ENCODE results near the gene FKBP10.
"Not testable (repeated sequence)": the region's sequence is repeated elsewhere in the genome, so short reads cannot be mapped to it uniquely, and the experiment has no call there.

FKBP10 gene

GRCh38 chr17:41772218-41772585 is 40.6 kb upstream of the FKBP10 start:
- peaks cover 0 to 54% (median 47%) of the 10 kb centered on the region in 5 donors for H3K36me3 ChIP-seq (ENCODE audit: control insufficient read depth in 5 of 5, insufficient read depth in 5 of 5, low read length in 5 of 5)
- no peaks in the 10 kb centered on the region for H3K27me3 ChIP-seq (ENCODE audit: control insufficient read depth in 5 of 5, insufficient read depth in 4 of 5, low read length in 5 of 5)
- peaks cover 8 to 45% (median 29%) of the 10 kb centered on the region in 5 donors for H3K4me1 ChIP-seq (ENCODE audit: control insufficient read depth in 5 of 5, insufficient read depth in 5 of 5, low read length in 5 of 5)
- peak overlapping the region in 1 of 5 donors; percentile 35 for H3K9ac ChIP-seq (ENCODE audit: low read length in 5 of 5)
- H3K27ac ChIP-seq (ENCODE audit: low read depth, low read length) = no peak overlapping the region
- H3K9me3 ChIP-seq (ENCODE audit: control insufficient read depth in 5 of 5, low read length in 5 of 5) = no peaks in the 10 kb centered on the region
- H3K4me3 ChIP-seq (ENCODE audit: low read depth in 1 of 5, low read length in 5 of 5) = no peak overlapping the region

GRCh38 chr17:41772586-41773189 is 40.1 kb upstream of the FKBP10 start:
- H3K27ac ChIP-seq (ENCODE audit: low read depth, low read length) = no peak overlapping the region
- H3K9ac ChIP-seq (ENCODE audit: low read length in 5 of 5) = no peak overlapping the region
- H3K9me3 ChIP-seq (ENCODE audit: control insufficient read depth in 5 of 5, low read length in 5 of 5) = no peaks in the 10 kb centered on the region
- H3K36me3 ChIP-seq (ENCODE audit: control insufficient read depth in 5 of 5, insufficient read depth in 5 of 5, low read length in 5 of 5) = peaks cover 0 to 50% (median 42%) of the 10 kb centered on the region in 5 donors
- no peaks in the 10 kb centered on the region for H3K27me3 ChIP-seq (ENCODE audit: control insufficient read depth in 5 of 5, insufficient read depth in 4 of 5, low read length in 5 of 5)
- peaks cover 10 to 49% (median 34%) of the 10 kb centered on the region in 5 donors for H3K4me1 ChIP-seq (ENCODE audit: control insufficient read depth in 5 of 5, insufficient read depth in 5 of 5, low read length in 5 of 5)
- H3K4me3 ChIP-seq (ENCODE audit: low read depth in 1 of 5, low read length in 5 of 5) = no peak overlapping the region

- Histone ChIP-seq H3K36me3 (ENCODE audit: control insufficient read depth in 5 of 5, insufficient read depth in 5 of 5, low read length in 5 of 5) (peaks cover 0 to 46% (median 39%) of the 10 kb centered on the region in 5 donors), H3K27ac (ENCODE audit: low read depth, low read length) (no peak overlapping the region), H3K4me3 (ENCODE audit: low read depth in 1 of 5, low read length in 5 of 5) (no peak overlapping the region), H3K9me3 (ENCODE audit: control insufficient read depth in 5 of 5, low read length in 5 of 5) (no peaks in the 10 kb centered on the region), H3K4me1 (ENCODE audit: control insufficient read depth in 5 of 5, insufficient read depth in 5 of 5, low read length in 5 of 5) (peaks cover 13 to 54% (median 39%) of the 10 kb centered on the region in 5 donors), H3K27me3 (ENCODE audit: control insufficient read depth in 5 of 5, insufficient read depth in 4 of 5, low read length in 5 of 5) (no peaks in the 10 kb centered on the region), H3K9ac (ENCODE audit: low read length in 5 of 5) (no peak overlapping the region)
These were observed 39.6 kb upstream of the FKBP10 start for GRCh38 chr17:41773190-41773588.

GRCh38 chr17:41773731-41774193 is 39.0 kb upstream of the FKBP10 start:
- peaks cover 0 to 40% (median 35%) of the 10 kb centered on the region in 5 donors for H3K36me3 ChIP-seq (ENCODE audit: control insufficient read depth in 5 of 5, insufficient read depth in 5 of 5, low read length in 5 of 5)

GRCh38 chr17:41775394-41776226 is 37.2 kb upstream of the FKBP10 start:
- Histone ChIP-seq H3K27ac (ENCODE audit: low read depth, low read length) (no peak overlapping the region), H3K27me3 (ENCODE audit: control insufficient read depth in 5 of 5, insufficient read depth in 4 of 5, low read length in 5 of 5) (no peaks in the 10 kb centered on the region), H3K4me3 (ENCODE audit: low read depth in 1 of 5, low read length in 5 of 5) (no peak overlapping the region), H3K4me1 (ENCODE audit: control insufficient read depth in 5 of 5, insufficient read depth in 5 of 5, low read length in 5 of 5) (peaks cover 13 to 63% (median 47%) of the 10 kb centered on the region in 5 donors), H3K9me3 (ENCODE audit: control insufficient read depth in 5 of 5, low read length in 5 of 5) (no peaks in the 10 kb centered on the region), H3K36me3 (ENCODE audit: control insufficient read depth in 5 of 5, insufficient read depth in 5 of 5, low read length in 5 of 5) (peaks cover 0 to 22% (median 16%) of the 10 kb centered on the region in 5 donors), H3K9ac (ENCODE audit: low read length in 5 of 5) (no peak overlapping the region)

More at GRCh38 chr17:41773731-41774193, 39.0 kb upstream of the FKBP10 start:
- H3K9ac ChIP-seq (ENCODE audit: low read length in 5 of 5) = peak overlapping the region in 1 of 5 donors; percentile 30
- H3K9me3 ChIP-seq (ENCODE audit: control insufficient read depth in 5 of 5, low read length in 5 of 5) = no peaks in the 10 kb centered on the region
- no peak overlapping the region for H3K27ac ChIP-seq (ENCODE audit: low read depth, low read length)
- H3K4me1 ChIP-seq (ENCODE audit: control insufficient read depth in 5 of 5, insufficient read depth in 5 of 5, low read length in 5 of 5) = peaks cover 13 to 54% (median 42%) of the 10 kb centered on the region in 5 donors
- no peaks in the 10 kb centered on the region for H3K27me3 ChIP-seq (ENCODE audit: control insufficient read depth in 5 of 5, insufficient read depth in 4 of 5, low read length in 5 of 5)
- H3K4me3 ChIP-seq (ENCODE audit: low read depth in 1 of 5, low read length in 5 of 5) = no peak overlapping the region

DNA sequence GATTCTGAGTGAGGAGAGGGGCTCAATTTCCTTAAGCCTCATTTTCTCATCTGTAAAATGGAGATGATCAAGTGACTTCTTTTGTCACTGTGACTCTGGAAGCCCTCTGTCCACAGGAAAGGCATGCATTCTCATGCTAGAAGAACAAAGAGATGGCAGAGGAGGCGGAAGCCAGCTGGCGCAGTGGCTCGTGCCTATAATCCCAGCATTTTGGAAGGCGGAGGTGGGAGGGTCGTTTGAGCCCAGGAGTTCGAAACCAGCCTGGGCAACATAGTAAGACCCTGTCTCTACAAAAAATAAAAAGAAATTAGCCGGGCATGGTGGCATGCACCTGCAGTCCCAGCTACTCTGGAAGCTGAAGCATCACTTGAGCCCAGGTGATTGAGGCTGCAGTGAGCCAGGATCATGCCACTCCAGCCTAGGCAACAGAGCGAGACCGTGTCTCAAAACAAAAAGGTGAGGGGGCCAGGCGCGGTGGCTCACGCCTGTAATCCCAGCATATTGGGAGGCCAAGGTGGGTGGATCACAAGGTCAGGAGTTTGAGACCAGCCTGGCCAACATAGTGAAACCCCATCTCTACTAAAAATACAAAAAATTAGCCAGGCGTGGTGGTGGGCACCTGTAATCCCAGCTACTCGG is 36.4 kb upstream of the FKBP10 start:
- H3K27me3 ChIP-seq (ENCODE audit: control insufficient read depth in 5 of 5, insufficient read depth in 4 of 5, low read length in 5 of 5); H3K9me3 ChIP-seq (ENCODE audit: control insufficient read depth in 5 of 5, low read length in 5 of 5); H3K27ac ChIP-seq (ENCODE audit: low read depth, low read length); H3K4me3 ChIP-seq (ENCODE audit: low read depth in 1 of 5, low read length in 5 of 5); H3K9ac ChIP-seq (ENCODE audit: low read length in 5 of 5): not testable (repeated sequence)
- Histone ChIP-seq H3K36me3 (ENCODE audit: control insufficient read depth in 5 of 5, insufficient read depth in 5 of 5, low read length in 5 of 5) (peaks cover 0 to 16% (median 10%) of the 10 kb centered on the region in 5 donors), H3K4me1 (ENCODE audit: control insufficient read depth in 5 of 5, insufficient read depth in 5 of 5, low read length in 5 of 5) (peaks cover 14 to 66% (median 48%) of the 10 kb centered on the region in 5 donors)

GRCh38 chr17:41777157-41777573 is 35.6 kb upstream of the FKBP10 start:
- H3K4me3 ChIP-seq (ENCODE audit: low read depth in 1 of 5, low read length in 5 of 5) = peak overlapping the region in 3 of 5 donors; percentile 11 to 20 (median 18)
- no peaks in the 10 kb centered on the region for H3K27me3 ChIP-seq (ENCODE audit: control insufficient read depth in 5 of 5, insufficient read depth in 4 of 5, low read length in 5 of 5)
- H3K9ac ChIP-seq (ENCODE audit: low read length in 5 of 5) = peak overlapping the region in 2 of 5 donors; percentile 10 to 52
- H3K36me3 ChIP-seq (ENCODE audit: control insufficient read depth in 5 of 5, insufficient read depth in 5 of 5, low read length in 5 of 5) = peaks cover 0 to 10% (median 7%) of the 10 kb centered on the region in 5 donors
- peaks cover 18 to 74% (median 55%) of the 10 kb centered on the region in 5 donors for H3K4me1 ChIP-seq (ENCODE audit: control insufficient read depth in 5 of 5, insufficient read depth in 5 of 5, low read length in 5 of 5)
- H3K27ac ChIP-seq (ENCODE audit: low read depth, low read length) = peak overlapping the region; percentile 76
- H3K9me3 ChIP-seq (ENCODE audit: control insufficient read depth in 5 of 5, low read length in 5 of 5) = no peaks in the 10 kb centered on the region

GRCh38 chr17:41777574-41778188 is 35.1 kb upstream of the FKBP10 start:
- H3K9me3 ChIP-seq (ENCODE audit: control insufficient read depth in 5 of 5, low read length in 5 of 5) = no peaks in the 10 kb centered on the region
- no peaks in the 10 kb centered on the region for H3K27me3 ChIP-seq (ENCODE audit: control insufficient read depth in 5 of 5, insufficient read depth in 4 of 5, low read length in 5 of 5)
- peak overlapping the region in 2 of 5 donors; percentile 11 to 18 for H3K4me3 ChIP-seq (ENCODE audit: low read depth in 1 of 5, low read length in 5 of 5)
- peaks cover 20 to 77% (median 60%) of the 10 kb centered on the region in 5 donors for H3K4me1 ChIP-seq (ENCODE audit: control insufficient read depth in 5 of 5, insufficient read depth in 5 of 5, low read length in 5 of 5)
- peak overlapping the region in 2 of 5 donors; percentile 20 to 52 for H3K9ac ChIP-seq (ENCODE audit: low read length in 5 of 5)
- peaks cover 0 to 5% (median 2%) of the 10 kb centered on the region in 5 donors for H3K36me3 ChIP-seq (ENCODE audit: control insufficient read depth in 5 of 5, insufficient read depth in 5 of 5, low read length in 5 of 5)
- peak overlapping the region; percentile 76 for H3K27ac ChIP-seq (ENCODE audit: low read depth, low read length)

GRCh38 chr17:41779954-41780353 is 32.9 kb upstream of the FKBP10 start:
- H3K27ac ChIP-seq (ENCODE audit: low read depth, low read length) = no peak overlapping the region
- H3K4me1 ChIP-seq (ENCODE audit: control insufficient read depth in 5 of 5, insufficient read depth in 5 of 5, low read length in 5 of 5) = peaks cover 20 to 82% (median 63%) of the 10 kb centered on the region in 5 donors
- no peaks in the 10 kb centered on the region for H3K27me3 ChIP-seq (ENCODE audit: control insufficient read depth in 5 of 5, insufficient read depth in 4 of 5, low read length in 5 of 5)

More at GRCh38 chr17:41779954-41780353, 32.9 kb upstream of the FKBP10 start:
- Histone ChIP-seq H3K36me3 (ENCODE audit: control insufficient read depth in 5 of 5, insufficient read depth in 5 of 5, low read length in 5 of 5) (no peaks in the 10 kb centered on the region), H3K9me3 (ENCODE audit: control insufficient read depth in 5 of 5, low read length in 5 of 5) (no peaks in the 10 kb centered on the region), H3K4me3 (ENCODE audit: low read depth in 1 of 5, low read length in 5 of 5) (no peak overlapping the region), H3K9ac (ENCODE audit: low read length in 5 of 5) (no peak overlapping the region)

Measured in subcutaneous abdominal adipose tissue (tissue), 5 donors.